Mesothelial cell of epicardium (in vitro differentiated cells): Measurements from ENCODE around the gene ANKZF1. TPM values are rescaled to one million over a fixed set of nuclear protein-coding genes. Genes with fewer than 3 reads are reported as not detected.

ENCODE experiments used
- DNase-seq, 2 experiments: peaks; one replicate each; pipeline ENCODE4 v3.0.0; 2021; ENCODE audit warnings: low spot score in 2 of 2; ENCODE audit not compliant: unreplicated experiment in 2 of 2
- H3K27ac Mint-ChIP-seq: 2 replicates; pipeline ENCODE4 v1.8.0; 2021; ENCODE audit warnings: mixed read lengths
- H3K27me3 Mint-ChIP-seq: 2 replicates; pipeline ENCODE4 v1.8.0; 2021; ENCODE audit warnings: low read depth, mixed read lengths
- H3K36me3 Mint-ChIP-seq: 2 replicates; pipeline ENCODE4 v1.8.0; 2021; ENCODE audit warnings: mixed read lengths
- H3K4me1 Mint-ChIP-seq: 2 replicates; pipeline ENCODE4 v1.8.0; 2021; ENCODE audit warnings: mixed read lengths
- H3K4me3 Mint-ChIP-seq: 2 replicates; pipeline ENCODE4 v1.8.0; 2021; ENCODE audit warnings: mild to moderate bottlenecking, moderate library complexity, mixed read lengths
- H3K9me3 Mint-ChIP-seq: 2 replicates; pipeline ENCODE4 v1.8.0; 2021; ENCODE audit warnings: mixed read lengths
- CTCF ChIP-seq: fragments of 200-600 bp; sonication (generic); IDR thresholded peaks from one replicate; pipeline ENCODE4 v1.5.0; 2021; ENCODE audit warnings: antibody characterized with exemption; ENCODE audit not compliant: unreplicated experiment
- total RNA-seq: library from RNA; stranded (reverse); gene quantifications from 3 replicates; pipeline ENCODE4 v1.2.1, GENCODE V29; 2021

ANKZF1 gene
- total RNA-seq, 1 donor from 2014 or later: 65.3 TPM

GRCh38 chr2:219243291-219243761 is 13.7 kb downstream of the ANKZF1 start:
- Mint-ChIP-seq H3K27ac (no peak overlapping the region), H3K36me3 (no peaks in the 10 kb centered on the region), H3K4me3 (peak overlapping the region; percentile 52), H3K9me3 (no peaks in the 10 kb centered on the region), H3K4me1 (peaks cover 11% of the 10 kb centered on the region), H3K27me3 (no peaks in the 10 kb centered on the region)
- TF ChIP-seq CTCF: no peak
- no peak for DNase-seq

DNA sequence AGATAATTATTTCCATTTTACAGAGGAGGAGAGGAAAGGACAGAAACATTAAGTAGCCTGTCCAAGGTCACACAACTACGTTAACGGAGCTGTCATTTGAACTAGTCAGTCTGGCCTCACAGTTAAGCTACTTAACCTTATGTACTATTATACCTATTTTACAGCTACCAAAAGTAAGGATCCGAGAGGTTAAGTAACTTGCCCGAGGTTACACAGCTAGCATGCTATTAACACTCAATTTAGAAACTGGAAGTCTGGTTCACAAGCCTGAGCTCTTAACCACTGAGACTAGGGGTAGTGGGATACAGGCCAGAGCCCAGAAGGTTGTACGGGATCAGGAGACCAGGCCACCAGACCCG is 15.2 kb downstream of the ANKZF1 start:
- Mint-ChIP-seq H3K9me3 (no peaks in the 10 kb centered on the region), H3K27me3 (peaks cover 1% of the 10 kb centered on the region), H3K36me3 (no peaks in the 10 kb centered on the region), H3K4me1 (peaks cover 23% of the 10 kb centered on the region), H3K27ac (peak overlapping the region; percentile 97), H3K4me3 (peak overlapping the region; percentile 91)
- TF ChIP-seq CTCF: no peak
- DNase-seq: no peak

DNA sequence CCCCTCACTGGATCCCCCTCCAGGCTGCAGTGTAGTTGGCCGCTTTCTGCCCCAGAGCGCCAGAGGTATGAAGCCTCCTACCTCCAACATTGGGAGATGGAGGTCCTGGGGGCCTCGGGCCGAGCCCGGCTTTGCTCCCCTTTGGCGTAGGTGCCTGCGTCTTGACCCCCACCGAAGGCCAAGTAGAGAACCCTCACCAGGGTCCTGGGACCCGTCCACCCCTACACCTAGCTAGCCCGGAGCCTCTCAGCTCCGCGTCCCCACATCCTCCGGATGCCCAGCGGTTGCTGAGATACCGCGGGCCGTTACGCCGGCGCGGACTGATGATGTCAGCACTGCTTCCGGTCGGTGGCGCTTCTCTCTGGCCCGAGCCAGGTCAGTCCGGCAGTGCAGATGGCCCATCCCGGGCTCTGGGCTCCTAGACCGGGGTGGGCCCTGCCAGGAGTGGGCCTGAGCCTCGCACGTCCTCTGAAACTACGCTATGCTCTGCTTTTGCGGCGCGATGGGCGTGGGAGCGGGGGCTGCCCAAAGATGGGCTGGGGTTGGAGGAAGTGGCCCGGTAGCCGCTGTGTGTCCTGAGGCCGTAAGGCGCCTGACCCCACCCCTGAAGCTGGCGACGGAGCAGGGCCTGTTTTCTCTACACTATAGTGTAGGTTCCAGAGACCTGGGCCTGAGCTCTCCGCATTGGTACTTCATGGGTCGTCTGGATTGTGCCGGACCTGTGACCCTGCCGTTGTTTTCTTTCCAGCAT is 15.7 kb downstream of the ANKZF1 start, which contains the start of the genes GLB1L and STK16:
GLB1L (minus strand) TSS at position 297 of the 751 bp plus-strand sequence. CDS start 1,871 bp downstream, outside the sequence.
STK16 (plus strand) TSS at position 332 of the 751 bp plus-strand sequence. CDS start 521 bp downstream, outside the sequence.
- Mint-ChIP-seq H3K4me1 (peaks cover 23% of the 10 kb centered on the region), H3K36me3 (no peaks in the 10 kb centered on the region), H3K4me3 (peak within 1 kb of the TSS; percentile 91), H3K9me3 (no peaks in the 10 kb centered on the region), H3K27me3 (peaks cover 4% of the 10 kb centered on the region), H3K27ac (peak within 1 kb of the TSS; percentile 97)
- TF ChIP-seq CTCF: no peak
- peak; percentile 87 to 94 for DNase-seq

GRCh38 chr2:219245899-219246230 is 16.3 kb downstream of the ANKZF1 start:
- H3K36me3 Mint-ChIP-seq: no peaks in the 10 kb centered on the region
- DNase-seq: no peak
- peak overlapping the region; percentile 91 for H3K4me3 Mint-ChIP-seq
- peaks cover 8% of the 10 kb centered on the region for H3K27me3 Mint-ChIP-seq
- TF ChIP-seq CTCF: no peak
- H3K4me1 Mint-ChIP-seq: peaks cover 23% of the 10 kb centered on the region
- H3K9me3 Mint-ChIP-seq: no peaks in the 10 kb centered on the region
- peak overlapping the region; percentile 97 for H3K27ac Mint-ChIP-seq

GRCh38 chr2:219246559-219246958 is 17.0 kb downstream of the ANKZF1 start:
- Mint-ChIP-seq H3K27ac (no peak overlapping the region), H3K36me3 (no peaks in the 10 kb centered on the region), H3K4me1 (peaks cover 23% of the 10 kb centered on the region), H3K9me3 (no peaks in the 10 kb centered on the region), H3K27me3 (peaks cover 15% of the 10 kb centered on the region), H3K4me3 (peak overlapping the region; percentile 91)
- no peak for DNase-seq
- no peak for TF ChIP-seq CTCF
